Activated CD4-positive, alpha-beta T cell treated with anti-CD3 and anti-CD28 coated beads, Interleukin-2, amount 50 U/mL, for 1 hour (primary cell): ENCODE data around the gene ALX3.
"Not testable (repeated sequence)": the region's sequence is repeated elsewhere in the genome, so short reads cannot be mapped to it uniquely, and the experiment has no call there.

ENCODE experiments used
- DNase-seq: peaks from one replicate; pipeline ENCODE4 v3.0.0-alpha.2; 2020

The ALX3 gene

GRCh38 chr1:110088739-110089316 lies 18.4 kb upstream of the ALX3 start:
- no peak for DNase-seq

DNA sequence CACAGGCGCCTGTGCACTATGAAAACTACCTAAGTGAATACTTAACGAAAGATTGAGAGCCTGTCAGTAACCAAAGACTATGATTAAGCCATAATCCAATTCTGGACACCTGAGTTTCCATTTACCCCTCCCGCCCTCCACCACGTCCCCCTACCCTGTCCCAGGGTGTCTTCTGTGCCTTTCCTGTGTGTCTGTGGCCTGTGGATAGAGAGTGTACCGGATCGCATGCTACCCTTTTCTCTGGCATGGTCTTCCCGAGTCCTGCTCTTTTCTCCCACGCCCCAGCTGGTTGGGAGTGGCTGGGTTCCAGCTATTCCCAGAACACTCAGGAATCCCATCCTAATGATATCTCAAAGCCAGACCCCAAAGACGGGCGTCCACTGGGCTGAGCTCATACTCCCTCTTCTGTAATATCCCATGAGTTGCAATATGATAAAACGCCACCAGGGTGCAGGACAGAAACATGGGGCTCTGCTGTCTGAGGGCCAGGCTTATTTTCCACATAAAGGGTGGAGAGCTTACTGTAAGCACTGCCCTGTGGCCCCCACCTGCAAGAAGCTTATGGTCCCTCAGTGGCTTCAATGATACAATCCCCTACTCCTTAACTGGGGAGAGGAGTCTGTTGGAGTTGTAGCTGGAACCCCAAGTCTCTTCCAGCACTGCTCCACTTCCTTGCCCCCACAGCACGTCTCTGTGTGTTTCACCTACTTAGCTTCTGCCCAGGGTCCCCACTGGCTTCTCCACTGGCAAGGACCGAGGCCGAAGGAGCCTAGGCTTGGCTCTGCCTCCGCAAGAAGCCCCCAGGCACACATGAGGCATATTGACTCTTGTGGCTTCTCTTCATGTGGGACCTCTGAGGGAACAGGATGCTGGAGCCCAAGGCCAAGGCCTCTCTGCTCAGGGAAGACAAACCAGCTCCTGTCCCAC lies 17.6 kb upstream of the ALX3 start:
- peak; percentile 41 for DNase-seq

- no peak for DNase-seq
Measured at GRCh38 chr1:110086961-110087360, 16.5 kb upstream of the ALX3 start.

DNA sequence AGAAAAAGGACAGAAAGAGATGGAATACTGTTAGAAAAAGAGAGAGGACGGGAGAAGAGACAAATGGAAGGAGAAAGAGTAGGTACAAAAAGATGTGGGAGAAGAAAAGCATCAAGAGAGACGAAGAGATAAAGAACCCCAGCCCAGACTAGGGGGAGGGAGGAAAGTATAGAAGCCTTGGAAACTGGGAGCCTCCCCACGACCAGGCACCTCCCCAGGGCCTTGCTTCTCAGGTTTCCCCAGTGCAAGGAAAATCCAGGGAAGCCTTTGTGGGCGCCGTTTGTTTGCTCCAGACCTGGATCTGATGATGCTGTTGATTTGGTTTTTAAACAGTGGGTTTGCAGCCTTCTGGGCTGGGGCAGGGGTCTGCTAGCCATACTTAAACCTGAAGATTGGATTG lies 15.2 kb upstream of the ALX3 start:
- DNase-seq: no peak

GRCh38 chr1:110084227-110085078 lies 14.0 kb upstream of the ALX3 start:
- no peak for DNase-seq

- DNase-seq: no peak
Measured at GRCh38 chr1:110083866-110084226, 13.4 kb upstream of the ALX3 start.

GRCh38 chr1:110083061-110083865 lies 12.8 kb upstream of the ALX3 start:
- no peak for DNase-seq

DNA sequence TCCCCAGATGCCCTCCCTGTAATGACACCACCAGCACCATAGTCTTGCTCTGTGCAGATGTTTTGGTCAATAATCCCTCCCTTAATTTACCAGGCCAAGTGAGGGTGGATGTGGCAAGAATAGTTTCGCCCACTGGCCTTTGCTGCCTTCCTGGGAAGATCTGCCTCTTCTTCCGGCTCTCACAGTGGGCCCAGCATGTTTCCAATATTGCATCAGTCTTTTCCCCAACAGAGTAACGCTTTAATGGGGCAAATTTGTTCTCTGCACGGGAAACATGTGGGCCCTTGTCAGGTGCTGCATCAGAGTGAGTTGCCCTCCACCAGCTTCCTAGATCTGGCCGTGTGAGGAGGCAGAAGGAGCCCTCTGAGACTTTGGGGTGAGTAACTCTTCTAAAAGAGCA lies 12.0 kb upstream of the ALX3 start:
- no peak for DNase-seq

- no peak for DNase-seq
Measured at GRCh38 chr1:110081061-110081460, 10.6 kb upstream of the ALX3 start.

DNA sequence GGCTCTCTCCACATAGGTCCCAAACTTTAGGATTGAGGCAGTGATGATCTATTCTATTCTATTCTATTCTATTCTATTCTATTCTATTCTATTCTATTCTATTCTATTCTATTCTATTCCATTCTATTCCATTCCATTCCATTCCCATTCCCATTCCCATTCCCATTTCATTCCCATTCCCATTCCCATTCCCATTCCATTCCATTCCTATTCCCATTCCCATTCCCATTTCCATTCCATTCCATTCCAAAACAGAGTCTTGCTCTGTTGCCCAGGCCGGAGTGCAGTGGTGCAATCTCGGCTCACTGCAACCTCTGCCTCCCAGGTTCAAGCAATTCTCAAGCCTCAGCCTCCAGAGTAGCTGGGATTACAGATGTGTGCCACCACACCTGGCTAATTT lies 9.5 kb upstream of the ALX3 start:
- not testable (repeated sequence) for DNase-seq

GRCh38 chr1:110076789-110077500 lies 6.5 kb upstream of the ALX3 start:
- no peak for DNase-seq

DNA sequence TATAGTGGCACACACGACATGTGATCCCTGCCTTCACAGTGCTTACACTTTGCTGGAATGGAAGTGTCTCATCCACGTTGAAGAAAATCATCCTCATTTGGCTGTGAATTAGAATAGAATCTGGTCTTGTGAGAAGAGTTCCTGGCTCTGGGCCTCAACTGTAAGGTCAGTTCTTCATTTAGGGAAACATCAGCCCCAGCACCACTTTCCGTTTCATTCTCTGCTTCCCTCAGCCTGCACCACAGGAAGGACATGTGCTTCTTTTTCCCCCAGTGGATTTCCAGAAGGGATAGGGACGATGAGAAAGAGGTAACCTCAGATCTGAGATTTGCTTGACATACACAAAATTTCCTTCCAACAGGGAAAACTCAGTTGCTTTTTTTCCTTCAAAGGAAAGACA lies 3.7 kb upstream of the ALX3 start:
- no peak for DNase-seq

GRCh38 chr1:110070282-110070669 lies 196 bp downstream of the ALX3 start:
- DNase-seq: no peak

- no peak for DNase-seq
Measured at GRCh38 chr1:110069404-110070281, 829 bp downstream of the ALX3 start.

DNA sequence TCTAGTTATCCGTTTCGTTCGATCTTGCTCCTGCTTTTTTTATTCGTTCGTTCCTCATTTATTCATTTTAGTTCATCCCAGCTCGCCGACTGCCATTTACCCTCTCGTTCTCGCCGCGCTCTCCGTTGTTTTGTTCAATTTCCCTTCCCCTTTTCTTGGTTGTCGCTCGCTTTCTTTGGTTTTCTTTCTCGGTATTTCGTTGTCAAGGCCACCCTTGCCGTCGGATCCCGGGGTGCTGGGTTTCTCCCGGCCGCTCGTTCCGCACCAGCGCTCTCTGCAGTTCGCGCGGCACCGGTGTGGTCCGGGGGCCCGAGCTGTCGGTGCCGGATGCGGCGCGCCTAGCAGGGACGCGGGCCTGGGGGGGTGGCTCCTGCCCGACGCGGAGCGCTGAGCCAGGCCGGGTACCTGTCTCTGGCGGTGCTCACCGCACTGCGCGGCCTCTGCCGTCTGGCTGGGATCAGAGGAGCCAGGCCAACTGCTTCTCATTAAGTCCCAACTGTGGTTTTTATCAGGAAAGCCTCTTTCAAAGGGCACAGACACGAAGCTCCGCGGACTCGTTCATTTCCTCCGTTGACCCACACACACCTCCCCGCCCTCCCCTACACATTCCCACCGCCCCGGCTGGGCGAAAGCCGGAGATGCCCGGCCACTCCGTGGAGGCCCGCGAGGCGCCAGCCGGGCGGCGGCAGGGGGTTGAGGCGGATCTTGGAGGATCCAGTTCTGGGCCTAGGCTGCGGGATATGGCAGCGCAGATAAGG lies 1.6 kb downstream of the ALX3 start:
- no peak for DNase-seq

DNA sequence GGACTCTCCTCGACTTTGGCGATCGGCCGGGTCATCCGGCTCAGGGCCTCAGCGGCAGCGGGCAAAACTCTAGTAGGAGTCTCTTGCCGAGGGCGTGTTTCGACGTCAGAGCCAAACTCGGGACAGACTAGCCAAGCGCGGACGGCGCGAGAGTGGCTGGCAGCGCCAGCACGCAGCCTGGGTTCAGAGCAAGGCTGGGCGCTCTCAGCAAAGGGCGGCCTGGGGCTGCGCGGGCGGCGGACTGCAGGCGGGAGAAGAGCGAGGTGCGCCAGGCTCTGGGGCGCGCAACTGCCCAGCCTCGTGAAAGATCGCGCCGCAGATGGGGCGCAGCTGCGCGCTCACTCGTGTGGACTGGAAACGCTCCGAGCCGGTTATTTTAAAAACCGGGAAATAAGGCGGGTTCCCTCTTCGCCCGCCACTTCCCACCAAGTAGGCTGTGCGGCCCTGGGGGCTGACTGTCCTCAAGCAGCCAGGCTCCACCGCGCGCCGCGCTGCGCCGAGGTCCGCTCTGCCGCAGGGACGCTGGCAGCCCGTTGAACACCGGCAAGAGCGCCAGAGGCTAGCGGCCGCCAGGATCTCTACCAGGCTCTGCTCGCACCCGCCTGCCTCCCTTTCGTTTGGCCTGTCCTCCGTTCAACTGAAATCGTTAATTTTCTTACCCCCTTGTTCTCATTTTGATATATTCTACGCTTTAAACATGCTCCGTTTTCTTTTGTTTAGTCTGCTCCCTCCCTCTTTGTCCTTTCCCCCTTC lies 2.4 kb downstream of the ALX3 start:
- no peak for DNase-seq

GRCh38 chr1:110067479-110067892 lies 3.0 kb downstream of the ALX3 start:
- DNase-seq: no peak

- DNase-seq: no peak
Measured at GRCh38 chr1:110065841-110066240, 4.6 kb downstream of the ALX3 start.

- no peak for DNase-seq
Measured at GRCh38 chr1:110064576-110065337, 5.7 kb downstream of the ALX3 start.
